ENCODE measurements around the gene BTRC. TPM values are rescaled to one million over a fixed set of nuclear protein-coding genes. Genes with fewer than 3 reads are reported as not detected.

The BTRC gene
- total RNA-seq, 3 donors from 2014 or later, result 12.4 to 19.5 (median 16.0) TPM

- H3K36me3 ChIP-seq (ENCODE audit: low read depth), result no peaks in the 10 kb centered on the region
- ATAC-seq (no peak), DNase-seq (no peak)
- H3K4me3 ChIP-seq, result no peak overlapping the region
- TF ChIP-seq, protein P1, sequence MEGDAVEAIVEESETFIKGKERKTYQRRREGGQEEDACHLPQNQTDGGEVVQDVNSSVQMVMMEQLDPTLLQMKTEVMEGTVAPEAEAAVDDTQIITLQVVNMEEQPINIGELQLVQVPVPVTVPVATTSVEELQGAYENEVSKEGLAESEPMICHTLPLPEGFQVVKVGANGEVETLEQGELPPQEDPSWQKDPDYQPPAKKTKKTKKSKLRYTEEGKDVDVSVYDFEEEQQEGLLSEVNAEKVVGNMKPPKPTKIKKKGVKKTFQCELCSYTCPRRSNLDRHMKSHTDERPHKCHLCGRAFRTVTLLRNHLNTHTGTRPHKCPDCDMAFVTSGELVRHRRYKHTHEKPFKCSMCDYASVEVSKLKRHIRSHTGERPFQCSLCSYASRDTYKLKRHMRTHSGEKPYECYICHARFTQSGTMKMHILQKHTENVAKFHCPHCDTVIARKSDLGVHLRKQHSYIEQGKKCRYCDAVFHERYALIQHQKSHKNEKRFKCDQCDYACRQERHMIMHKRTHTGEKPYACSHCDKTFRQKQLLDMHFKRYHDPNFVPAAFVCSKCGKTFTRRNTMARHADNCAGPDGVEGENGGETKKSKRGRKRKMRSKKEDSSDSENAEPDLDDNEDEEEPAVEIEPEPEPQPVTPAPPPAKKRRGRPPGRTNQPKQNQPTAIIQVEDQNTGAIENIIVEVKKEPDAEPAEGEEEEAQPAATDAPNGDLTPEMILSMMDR (IDR thresholded peaks at IDR 0.05), result no peak
- H3K9me3 ChIP-seq, result no peaks in the 10 kb centered on the region
- intact Hi-C loops (cut with DNase I, micrococcal nuclease), result no loop called here
- no peaks in the 10 kb centered on the region for H3K4me1 ChIP-seq (ENCODE audit: low read depth)
These were observed 98.6 kb downstream of the BTRC start for GRCh38 chr10:101452593-101452992.

DNA sequence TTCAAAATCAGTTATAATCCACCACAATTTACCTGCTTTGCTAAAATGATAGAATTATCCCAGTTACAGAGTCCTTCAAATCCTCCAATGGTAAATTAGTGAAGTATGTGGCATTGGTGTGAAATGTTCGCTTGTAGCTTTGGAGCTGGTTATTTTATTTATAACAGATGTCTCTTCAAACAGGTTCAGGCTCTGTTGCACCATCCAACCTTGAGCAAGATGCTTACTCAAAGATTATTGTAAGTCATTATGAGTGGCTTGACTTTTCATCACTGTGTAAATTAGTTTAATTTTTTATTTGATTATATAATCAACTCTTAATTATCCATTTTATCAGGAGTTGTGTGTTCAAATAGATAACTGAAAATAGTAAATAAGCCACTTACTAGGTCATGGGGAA, 99.4 kb downstream of the BTRC start:
- H3K4me3 ChIP-seq, result no peak overlapping the region
- TF ChIP-seq, protein P1 (IDR thresholded peaks at IDR 0.05), result no peak
- DNase-seq, result no peak
- no peak for ATAC-seq
- no peaks in the 10 kb centered on the region for H3K9me3 ChIP-seq
- H3K4me1 ChIP-seq (ENCODE audit: low read depth), result no peaks in the 10 kb centered on the region
- intact Hi-C loops (cut with DNase I, micrococcal nuclease), result no loop called here
- H3K36me3 ChIP-seq (ENCODE audit: low read depth), result no peaks in the 10 kb centered on the region

GRCh38 chr10:101453791-101454718, 100.1 kb downstream of the BTRC start:
- H3K4me1 ChIP-seq (ENCODE audit: low read depth), result no peaks in the 10 kb centered on the region
- no peak overlapping the region for H3K4me3 ChIP-seq
- ATAC-seq (no peak), DNase-seq (no peak)
- TF ChIP-seq, protein P1 (IDR thresholded peaks at IDR 0.05), result no peak
- H3K36me3 ChIP-seq (ENCODE audit: low read depth), result no peaks in the 10 kb centered on the region
- no peaks in the 10 kb centered on the region for H3K9me3 ChIP-seq
- intact Hi-C loops (cut with DNase I, micrococcal nuclease), result no loop called here

DNA sequence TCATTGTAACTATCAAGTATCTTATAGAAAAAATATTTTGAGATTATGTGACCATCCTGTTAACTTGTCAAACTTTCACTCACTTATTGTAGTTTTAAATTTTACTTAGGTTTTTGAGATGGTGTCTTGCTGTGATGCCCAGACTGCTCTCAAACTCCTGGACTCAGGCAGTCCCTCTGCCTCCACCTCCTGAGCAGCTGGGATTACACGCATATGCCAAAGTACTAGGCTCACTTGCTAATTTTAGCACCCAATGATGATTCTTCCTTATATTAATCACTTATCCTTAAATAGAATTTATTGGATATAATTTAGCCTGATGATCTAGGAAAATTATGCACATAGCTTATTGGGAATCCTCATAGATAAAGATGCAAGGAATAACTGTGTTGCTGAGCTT, 104.9 kb downstream of the BTRC start:
- TF ChIP-seq, protein P1 (IDR thresholded peaks at IDR 0.05), result no peak

DNA sequence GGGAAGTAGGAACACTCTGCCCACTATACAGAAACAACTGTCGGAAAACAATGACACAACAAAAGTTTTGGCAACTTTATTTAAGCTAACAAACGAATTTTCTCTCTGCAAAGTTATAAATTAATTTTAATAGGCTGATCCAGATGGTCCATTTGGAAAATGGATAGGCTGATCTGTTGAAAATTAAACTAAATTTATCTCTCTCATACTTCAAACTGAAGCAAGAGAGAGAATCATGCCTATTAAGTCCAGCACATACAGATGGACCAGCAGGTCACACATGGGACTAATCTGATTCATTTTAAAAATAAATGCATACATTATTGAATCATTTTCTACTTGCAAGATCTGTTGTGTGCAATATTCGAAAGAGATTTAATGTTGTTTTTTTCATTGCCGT, 110.1 kb downstream of the BTRC start:
- H3K4me1 ChIP-seq (ENCODE audit: low read depth), result peaks cover 9% of the 10 kb centered on the region
- ATAC-seq (no peak), DNase-seq (no peak)
- H3K36me3 ChIP-seq (ENCODE audit: low read depth), result no peaks in the 10 kb centered on the region
- H3K9me3 ChIP-seq, result no peaks in the 10 kb centered on the region
- no peak overlapping the region for H3K4me3 ChIP-seq
- TF ChIP-seq, protein P1 (IDR thresholded peaks at IDR 0.05), result no peak
- intact Hi-C loops (cut with DNase I, micrococcal nuclease), result loop anchor here in 1 of 2 donors (10.0 kb wide), 1 partner anchor 249 kb away; no protein-coding TSS in a partner anchor

More for the DNA sequence above, 104.9 kb downstream of the BTRC start:
- intact Hi-C loops (cut with DNase I, micrococcal nuclease), result no loop called here
- ATAC-seq (no peak), DNase-seq (no peak)
- Histone ChIP-seq H3K4me1 (ENCODE audit: low read depth) (no peaks in the 10 kb centered on the region), H3K36me3 (ENCODE audit: low read depth) (no peaks in the 10 kb centered on the region), H3K4me3 (no peak overlapping the region), H3K9me3 (no peaks in the 10 kb centered on the region)
